Glutamatergic neuron (in vitro differentiated cells): ENCODE data around the gene EMSY. TPM values are rescaled to one million over a fixed set of nuclear protein-coding genes. Genes with fewer than 3 reads are reported as not detected.
"Not testable (repeated sequence)": the region's sequence is repeated elsewhere in the genome, so short reads cannot be mapped to it uniquely, and the experiment has no call there.

Source experiments
- DNase-seq: peaks from one replicate; pipeline ENCODE4 v3.0.0; 2022
- H3K27ac Mint-ChIP-seq: one replicate; pipeline ENCODE4 v1.8.0; 2020; ENCODE audit warnings: mild to moderate bottlenecking, mixed read lengths, inconsistent platforms; ENCODE audit not compliant: unreplicated experiment
- H3K27me3 Mint-ChIP-seq: one replicate; pipeline ENCODE4 v1.8.0; 2020; ENCODE audit warnings: mild to moderate bottlenecking, moderate library complexity, mixed read lengths, inconsistent platforms; ENCODE audit not compliant: unreplicated experiment
- H3K36me3 Mint-ChIP-seq: one replicate; pipeline ENCODE4 v1.8.0; 2020; ENCODE audit warnings: mild to moderate bottlenecking, mixed read lengths, inconsistent platforms; ENCODE audit not compliant: unreplicated experiment
- H3K4me1 Mint-ChIP-seq: one replicate; pipeline ENCODE4 v1.8.0; 2020; ENCODE audit warnings: mild to moderate bottlenecking, low read depth, mixed read lengths, inconsistent platforms; ENCODE audit not compliant: unreplicated experiment
- H3K4me3 Mint-ChIP-seq: one replicate; pipeline ENCODE4 v1.8.0; 2020; ENCODE audit warnings: mild to moderate bottlenecking, mixed read lengths, inconsistent platforms; ENCODE audit not compliant: unreplicated experiment
- H3K9me3 Mint-ChIP-seq: one replicate; pipeline ENCODE4 v1.8.0; 2020; ENCODE audit warnings: mild to moderate bottlenecking, moderate library complexity, mixed read lengths, inconsistent platforms; ENCODE audit not compliant: unreplicated experiment
- CTCF ChIP-seq: fragments of 200-600 bp; sonication (generic); IDR thresholded peaks from one replicate; pipeline ENCODE4 v1.5.0; 2021; ENCODE audit not compliant: partially characterized antibody, unreplicated experiment
- long read RNA-seq: library from polyadenylated mRNA; unstranded; transcript quantifications from one replicate; pipeline ENCODE4 v2.0.0, GENCODE V29; 2020; ENCODE audit not compliant: unreplicated experiment
- total RNA-seq: library from RNA; stranded (reverse); fragmentation: NEBNext Ultra II Directional; extraction: Animal tissue kit (Norgen Biotek cat#: 25700); gene quantifications from one replicate; pipeline ENCODE4 v1.2.1, GENCODE V29; 2021; ENCODE audit not compliant: unreplicated experiment

EMSY gene
- total RNA-seq, result 31.4 TPM
- long read RNA-seq, partial matches to known transcripts, result 1 of 5 reads
- long read RNA-seq, other reads (novel, unspliced or antisense), result 1 of 5 reads

GRCh38 chr11:76444384-76445120, at the start of gene EMSY:
EMSY (plus strand) TSS chr11:76445018; CDS start chr11:76446939, 1,921 bp downstream.
- H3K4me3 Mint-ChIP-seq, result peak within 1 kb of the TSS; percentile 92
- H3K27ac Mint-ChIP-seq, result peak within 1 kb of the TSS; percentile 95
- DNase-seq, result peak; percentile 93
- H3K9me3 Mint-ChIP-seq, result peaks cover 2% of the 10 kb centered on the region
- no peaks in the 10 kb centered on the region for H3K36me3 Mint-ChIP-seq
- peaks cover 3% of the 10 kb centered on the region for H3K27me3 Mint-ChIP-seq
- no peak for TF ChIP-seq CTCF
- peaks cover 4% of the 10 kb centered on the region for H3K4me1 Mint-ChIP-seq

GRCh38 chr11:76395296-76395695, 49.5 kb upstream of the EMSY start:
- TF ChIP-seq CTCF, result no peak
- no peaks in the 10 kb centered on the region for H3K36me3 Mint-ChIP-seq
- H3K9me3 Mint-ChIP-seq, result no peaks in the 10 kb centered on the region
- H3K27ac Mint-ChIP-seq, result no peak overlapping the region
- DNase-seq, result no peak
- no peaks in the 10 kb centered on the region for H3K4me1 Mint-ChIP-seq
- peaks cover 2% of the 10 kb centered on the region for H3K27me3 Mint-ChIP-seq
- no peak overlapping the region for H3K4me3 Mint-ChIP-seq

GRCh38 chr11:76397383-76397782, 47.4 kb upstream of the EMSY start:
- Mint-ChIP-seq H3K27me3 (peaks cover 7% of the 10 kb centered on the region), H3K36me3 (no peaks in the 10 kb centered on the region), H3K4me1 (no peaks in the 10 kb centered on the region), H3K9me3 (peaks cover 1% of the 10 kb centered on the region), H3K4me3 (no peak overlapping the region), H3K27ac (no peak overlapping the region)
- TF ChIP-seq CTCF, result no peak
- no peak for DNase-seq

GRCh38 chr11:76400967-76401366, 43.9 kb upstream of the EMSY start:
- Mint-ChIP-seq H3K27ac (no peak overlapping the region), H3K4me3 (no peak overlapping the region)
- no peak for TF ChIP-seq CTCF

GRCh38 chr11:76401484-76401883, 43.3 kb upstream of the EMSY start:
- H3K36me3 Mint-ChIP-seq, H3K4me3 Mint-ChIP-seq, H3K9me3 Mint-ChIP-seq, H3K27me3 Mint-ChIP-seq, H3K4me1 Mint-ChIP-seq, DNase-seq, H3K27ac Mint-ChIP-seq: not testable (repeated sequence)

More at GRCh38 chr11:76400967-76401366, 43.9 kb upstream of the EMSY start:
- Mint-ChIP-seq H3K27me3 (peaks cover 7% of the 10 kb centered on the region), H3K4me1 (no peaks in the 10 kb centered on the region), H3K36me3 (no peaks in the 10 kb centered on the region), H3K9me3 (peaks cover 1% of the 10 kb centered on the region)
- no peak for DNase-seq
